A204.1 (cell line): ENCODE results near the gene CDCP2.
"Not testable (repeated sequence)": the region's sequence is repeated elsewhere in the genome, so short reads cannot be mapped to it uniquely, and the experiment has no call there.

Experiments
- FAIRE-seq: peaks from 2 replicates; lab custom pipeline; 2012; peaks lifted over from hg19 to GRCh38; lab: Jason Lieb, UNC

Gene CDCP2

DNA sequence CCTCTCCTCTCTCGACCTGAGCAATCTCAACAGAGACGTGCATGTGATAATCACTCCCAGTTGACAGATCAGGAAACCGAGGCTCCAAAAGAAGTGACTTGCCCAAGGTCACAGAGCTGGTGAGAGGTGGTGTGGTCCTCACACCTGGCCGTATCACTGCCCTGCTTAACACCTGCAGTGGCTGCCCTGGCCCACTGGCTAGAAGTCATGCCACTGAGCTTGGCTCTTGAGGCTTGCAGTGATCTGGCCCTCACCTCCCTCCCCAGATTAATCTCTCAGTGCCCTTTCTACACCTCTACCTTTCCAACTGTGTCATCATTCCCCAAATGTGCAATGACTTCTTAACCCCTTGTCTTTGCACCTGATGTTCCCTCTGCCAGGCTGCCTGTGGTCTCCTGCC is 38.8 kb downstream of the CDCP2 start:
- no peak for FAIRE-seq

- no peak for FAIRE-seq
These were observed 40.0 kb downstream of the CDCP2 start for GRCh38 chr1:54112705-54113368.

DNA sequence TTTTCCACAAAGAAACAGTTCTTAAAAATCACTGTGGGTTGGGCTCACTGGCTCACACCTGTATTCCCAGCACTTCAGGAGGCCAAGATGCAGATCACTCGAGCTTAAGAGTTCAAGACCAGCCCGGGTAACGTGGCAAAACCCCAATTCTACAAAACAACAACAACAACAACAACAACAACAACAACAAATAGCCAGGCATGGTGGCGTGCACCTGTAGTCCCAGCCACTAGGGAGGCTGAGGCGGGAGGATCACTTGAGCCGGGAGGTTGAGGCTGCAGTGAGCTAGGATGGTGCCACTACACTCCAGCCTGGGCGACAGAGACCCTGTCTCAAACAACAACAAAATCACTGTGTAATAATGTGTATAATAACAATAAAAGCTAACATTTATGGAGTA is 40.8 kb downstream of the CDCP2 start:
- no peak for FAIRE-seq

DNA sequence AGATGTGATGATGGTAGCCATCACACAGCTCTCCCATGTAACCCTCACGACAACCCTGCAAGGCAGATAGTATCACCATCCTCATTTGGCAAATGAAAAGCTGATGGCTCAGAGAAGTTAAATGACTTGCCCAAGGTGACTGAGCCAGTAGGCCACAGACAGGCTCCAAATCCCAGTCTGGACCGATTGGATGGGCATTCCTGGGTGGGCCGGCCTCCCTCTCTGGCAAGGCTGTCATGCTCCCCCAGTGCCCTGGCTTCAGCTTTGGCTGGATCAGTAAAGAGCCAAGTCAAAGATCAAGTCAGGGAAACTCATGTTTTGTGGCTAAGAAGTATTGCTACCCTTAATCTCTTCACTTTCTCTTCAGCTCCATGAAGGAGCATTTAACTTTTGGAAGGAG is 41.2 kb downstream of the CDCP2 start:
- FAIRE-seq: no peak

DNA sequence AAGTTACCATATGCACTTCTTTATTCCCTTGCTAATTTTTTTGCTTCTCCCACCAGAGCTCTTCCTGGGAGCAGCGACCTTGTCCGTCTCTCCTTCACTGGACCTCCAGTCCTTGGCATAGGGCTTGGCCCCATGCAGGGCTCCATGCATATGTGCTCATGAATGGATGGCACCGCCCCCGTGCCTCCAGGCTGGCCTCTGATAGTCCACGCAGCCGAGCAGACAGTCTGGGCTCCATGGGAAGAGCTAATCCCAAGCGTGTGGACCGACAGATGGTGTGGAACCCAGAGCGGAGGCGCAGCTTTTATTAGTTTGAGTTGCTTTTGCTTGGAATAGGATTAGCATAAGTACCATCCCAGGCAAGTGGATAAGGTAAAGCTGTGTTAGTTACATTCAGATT is 41.8 kb downstream of the CDCP2 start:
- no peak for FAIRE-seq

GRCh38 chr1:54109129-54110090 is 43.4 kb downstream of the CDCP2 start:
- FAIRE-seq: no peak

- FAIRE-seq: no peak
These were observed 44.6 kb downstream of the CDCP2 start for GRCh38 chr1:54108156-54108555.

DNA sequence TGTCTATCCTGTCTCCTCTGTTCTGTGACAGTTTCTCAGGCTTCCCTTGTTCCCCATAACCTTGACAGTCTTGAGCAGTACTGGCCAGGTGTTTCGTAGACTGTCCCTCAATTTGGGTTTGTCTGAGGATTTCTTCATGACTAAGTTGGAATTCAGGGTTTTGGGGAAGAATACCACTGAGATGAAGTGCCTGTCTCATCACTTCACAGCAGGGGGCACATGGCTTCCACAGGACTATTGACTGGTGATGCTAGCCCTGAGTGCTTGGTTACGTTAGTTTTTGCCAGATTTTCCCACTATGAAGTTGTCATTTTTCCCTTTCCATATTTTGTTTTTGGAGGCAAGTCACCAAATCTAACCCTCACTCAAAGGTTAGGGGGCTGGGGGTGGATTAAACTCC is 45.7 kb downstream of the CDCP2 start:
- no peak for FAIRE-seq

DNA sequence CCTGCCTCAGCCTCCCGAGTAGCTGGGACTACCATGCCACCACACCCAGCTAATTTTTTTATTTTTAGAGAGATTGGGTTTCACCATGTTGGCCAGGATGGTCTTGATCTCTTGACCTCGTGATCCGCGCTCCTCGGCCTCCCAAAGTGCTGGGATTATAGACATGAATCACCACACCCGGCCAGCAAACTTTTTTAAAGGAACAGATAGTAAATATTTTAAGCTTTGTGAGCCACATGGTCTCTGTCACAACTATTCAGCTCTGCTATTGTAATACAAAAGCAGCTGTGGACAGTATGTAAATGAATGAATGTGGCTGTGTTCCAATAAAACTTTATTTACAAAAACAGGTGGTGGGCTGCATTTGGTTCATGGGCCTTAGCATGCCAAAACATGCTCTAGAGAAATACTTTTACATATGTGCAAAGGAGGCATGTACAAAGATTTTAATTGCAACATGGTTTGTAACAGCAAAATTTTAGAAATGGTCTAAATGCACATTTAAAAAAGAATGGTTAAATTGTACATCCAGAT is 47.0 kb downstream of the CDCP2 start:
- no peak for FAIRE-seq

DNA sequence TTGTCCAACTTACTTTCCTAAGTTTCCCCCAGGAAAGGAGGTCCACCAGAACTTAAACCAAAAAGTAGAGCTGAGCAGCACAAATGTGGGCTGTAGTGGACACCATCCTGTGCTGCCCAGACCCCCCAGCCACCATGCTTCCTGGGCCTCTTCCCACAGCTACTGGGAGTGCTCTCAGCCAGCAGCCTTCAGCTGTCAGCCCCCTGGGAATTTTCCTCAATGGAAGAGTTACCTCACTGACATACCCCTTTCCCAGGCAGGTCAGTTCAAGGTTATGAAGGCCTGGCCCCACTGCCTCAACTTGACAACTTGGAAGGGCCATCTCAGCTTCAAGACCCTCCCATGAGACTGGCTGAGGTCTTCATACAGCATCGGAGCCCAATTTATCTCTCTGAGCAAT is 47.7 kb downstream of the CDCP2 start:
- FAIRE-seq: no peak

GRCh38 chr1:54104613-54105012 is 48.2 kb downstream of the CDCP2 start:
- not testable (repeated sequence) for FAIRE-seq

DNA sequence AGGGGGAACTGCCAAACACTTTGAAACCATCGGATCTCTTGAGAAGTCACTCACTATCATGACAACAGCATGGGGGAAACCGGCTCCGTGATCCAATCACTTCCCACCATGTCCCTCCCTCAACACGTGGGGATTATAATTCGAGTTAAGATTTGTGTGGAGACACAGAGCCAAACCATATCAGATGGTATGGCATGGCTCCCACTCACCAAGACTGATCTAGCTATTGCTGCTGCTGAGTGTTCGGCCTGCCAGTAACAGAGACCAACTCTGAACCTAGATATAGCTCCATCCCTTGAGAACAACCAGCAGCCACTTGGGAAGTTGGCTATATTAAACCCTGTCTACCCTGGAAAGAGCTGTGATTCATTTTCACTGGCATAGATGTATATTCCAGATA is 49.4 kb downstream of the CDCP2 start:
- no peak for FAIRE-seq

- FAIRE-seq: no peak
These were observed 52.3 kb downstream of the CDCP2 start for GRCh38 chr1:54100500-54100899.

- no peak for FAIRE-seq
These were observed 53.7 kb downstream of the CDCP2 start for GRCh38 chr1:54099061-54099610.

- FAIRE-seq: no peak
These were observed 55.9 kb downstream of the CDCP2 start for GRCh38 chr1:54096877-54097240.

DNA sequence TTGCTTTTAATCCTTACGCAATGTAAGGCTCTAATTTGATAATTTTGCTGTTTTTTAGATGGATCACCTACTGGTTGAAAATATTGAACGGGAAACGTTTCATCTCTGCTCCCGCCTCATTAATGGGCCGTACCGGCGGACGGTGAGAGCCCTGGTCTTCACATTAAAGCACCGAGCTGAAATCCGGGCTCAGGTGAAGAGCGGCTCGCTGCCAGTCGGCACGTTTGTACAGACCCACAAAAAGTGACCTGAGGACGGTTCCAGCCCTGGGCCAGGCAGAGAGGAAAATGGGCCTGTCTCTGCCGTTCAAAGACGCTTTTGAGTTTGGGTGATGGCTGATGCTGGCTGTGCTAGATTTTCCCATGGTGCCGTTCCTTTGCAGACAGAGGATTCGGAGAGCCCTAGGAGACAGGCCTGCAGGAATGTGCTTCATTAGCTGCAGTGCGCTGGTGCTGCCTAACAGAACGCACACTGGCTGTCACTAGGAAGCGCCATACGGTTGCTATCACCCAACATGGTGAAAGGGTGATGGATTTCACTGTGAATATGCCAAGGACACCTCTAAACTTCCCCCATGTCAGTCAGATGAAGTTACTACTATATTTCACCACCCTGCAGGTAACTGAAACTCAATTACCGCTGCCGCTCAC is 56.4 kb downstream of the CDCP2 start:
- FAIRE-seq: no peak

GRCh38 chr1:54095546-54096226 is 57.1 kb downstream of the CDCP2 start:
- no peak for FAIRE-seq

GRCh38 chr1:54094730-54095105 is 58.1 kb downstream of the CDCP2 start:
- FAIRE-seq: not testable (repeated sequence)

DNA sequence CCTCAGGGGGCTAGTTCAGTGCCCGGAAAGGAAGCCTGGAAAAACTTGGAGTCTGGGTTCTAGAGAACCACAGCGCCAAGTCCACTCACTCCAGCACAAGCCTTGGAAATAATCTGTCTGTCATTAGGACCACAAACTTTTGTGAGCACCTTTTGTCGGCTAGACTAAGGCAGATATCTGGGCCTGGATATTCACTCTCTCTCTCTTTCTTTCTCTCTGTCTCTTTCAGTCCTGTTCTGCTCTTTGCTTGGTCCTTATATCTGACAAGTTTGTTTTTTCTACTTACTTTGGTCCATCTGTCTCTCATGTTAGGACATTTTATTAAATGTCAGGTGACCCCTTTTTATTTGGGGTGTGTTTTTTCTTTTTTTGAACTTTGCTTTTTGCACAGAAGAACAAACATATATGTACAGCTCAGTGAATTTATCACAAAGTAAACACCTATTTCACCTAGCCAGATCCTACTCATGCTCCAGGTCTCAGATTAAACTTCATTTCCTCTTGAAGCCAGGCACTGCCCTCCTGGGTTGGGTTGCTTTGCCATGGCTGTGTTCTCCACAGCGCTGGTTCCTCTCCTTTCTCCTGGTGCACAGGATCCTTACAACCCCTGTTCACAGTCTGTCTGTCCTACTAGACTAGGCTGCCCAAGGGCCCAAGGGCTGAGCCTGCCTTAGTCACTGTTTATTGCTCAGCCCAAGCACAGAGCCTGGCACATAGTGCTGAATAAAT is 58.6 kb downstream of the CDCP2 start:
- FAIRE-seq: no peak

DNA sequence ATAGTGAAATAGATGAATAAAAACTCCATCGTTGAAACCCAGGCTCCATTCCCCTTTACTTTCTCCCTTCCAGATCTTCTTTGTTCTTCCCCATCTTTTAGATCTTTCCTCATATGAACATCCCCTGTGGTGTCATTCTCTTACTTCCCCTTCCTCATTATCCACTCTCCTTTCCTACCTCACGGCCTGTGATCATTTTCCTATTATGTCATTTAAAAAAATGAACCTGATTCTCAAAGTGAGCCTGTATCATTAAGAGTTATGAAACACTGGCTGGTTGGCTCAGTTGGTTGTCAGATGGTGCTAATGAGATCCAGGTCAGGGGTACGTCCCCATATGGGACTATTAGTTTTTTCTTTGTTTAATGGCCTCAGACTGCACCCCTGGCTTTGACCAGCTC is 61.1 kb downstream of the CDCP2 start:
- no peak for FAIRE-seq

- no peak for FAIRE-seq
These were observed 64.4 kb downstream of the CDCP2 start for GRCh38 chr1:54088385-54088784.
